ENCODE measurements around the gene POLD2. TPM values are rescaled to one million over a fixed set of nuclear protein-coding genes. Genes with fewer than 3 reads are reported as not detected.

The POLD2 gene
- total RNA-seq, 1 donor from 2014 or later, result 78.0 TPM

DNA sequence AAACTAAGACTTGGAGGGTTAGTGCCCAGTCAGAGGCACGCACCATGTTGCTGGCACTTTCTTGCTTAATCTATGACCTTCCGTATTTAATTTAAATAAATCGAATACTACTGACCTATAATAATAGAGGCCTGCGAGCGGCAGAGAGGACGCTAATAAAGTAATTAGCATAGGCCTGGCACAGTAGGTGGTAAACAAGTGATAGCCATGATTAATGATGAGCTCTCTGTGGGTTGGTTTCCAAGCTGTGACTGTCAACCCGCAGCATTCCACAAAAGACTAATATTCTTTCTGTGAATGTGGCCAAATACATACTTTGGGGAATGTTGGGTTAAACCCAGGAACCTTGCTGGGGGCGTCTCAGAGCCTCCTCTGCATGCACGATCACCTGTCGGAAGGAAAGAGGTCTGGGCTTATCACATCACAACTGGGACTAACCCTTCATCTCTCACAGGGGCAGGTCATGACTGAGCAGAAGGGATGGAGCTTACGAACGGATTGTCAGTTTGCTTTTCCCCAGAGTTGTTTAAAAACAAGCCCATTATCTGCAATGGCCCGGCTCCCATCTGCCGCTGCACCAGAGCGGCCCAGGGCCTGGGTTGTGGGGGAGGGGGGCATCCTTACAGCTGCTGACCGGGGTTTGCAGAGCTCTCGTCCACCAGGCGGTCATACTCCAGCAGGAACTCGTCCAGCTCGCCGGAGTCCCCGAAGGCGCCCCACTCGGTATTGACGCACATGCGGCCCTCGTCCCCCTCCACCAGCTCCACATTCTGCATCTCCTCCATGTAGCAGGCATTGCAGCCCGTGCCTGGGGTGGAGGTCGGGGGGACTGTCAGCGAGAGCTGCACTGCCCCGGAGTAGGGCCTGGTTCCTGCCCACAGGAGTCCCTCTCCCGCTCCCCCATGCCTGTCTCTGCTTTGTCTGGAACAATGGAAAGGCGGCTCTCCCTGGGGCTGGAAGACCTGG lies 24.0 kb upstream of the POLD2 start:
- Histone ChIP-seq H3K4me1 (peaks cover 18% of the 10 kb centered on the region), H3K9me3 (replicated peaks) (no peaks in the 10 kb centered on the region), H3K27ac (replicated peaks) (no peak overlapping the region), H3K36me3 (no peaks in the 10 kb centered on the region), H3K4me3 (no peak overlapping the region), H3K27me3 (ENCODE audit: low read depth) (peaks cover 25% of the 10 kb centered on the region)
- intact Hi-C loops (cut with micrococcal nuclease), result no loop called here
- peak; percentile 16 for DNase-seq
- TF ChIP-seq, protein P1, sequence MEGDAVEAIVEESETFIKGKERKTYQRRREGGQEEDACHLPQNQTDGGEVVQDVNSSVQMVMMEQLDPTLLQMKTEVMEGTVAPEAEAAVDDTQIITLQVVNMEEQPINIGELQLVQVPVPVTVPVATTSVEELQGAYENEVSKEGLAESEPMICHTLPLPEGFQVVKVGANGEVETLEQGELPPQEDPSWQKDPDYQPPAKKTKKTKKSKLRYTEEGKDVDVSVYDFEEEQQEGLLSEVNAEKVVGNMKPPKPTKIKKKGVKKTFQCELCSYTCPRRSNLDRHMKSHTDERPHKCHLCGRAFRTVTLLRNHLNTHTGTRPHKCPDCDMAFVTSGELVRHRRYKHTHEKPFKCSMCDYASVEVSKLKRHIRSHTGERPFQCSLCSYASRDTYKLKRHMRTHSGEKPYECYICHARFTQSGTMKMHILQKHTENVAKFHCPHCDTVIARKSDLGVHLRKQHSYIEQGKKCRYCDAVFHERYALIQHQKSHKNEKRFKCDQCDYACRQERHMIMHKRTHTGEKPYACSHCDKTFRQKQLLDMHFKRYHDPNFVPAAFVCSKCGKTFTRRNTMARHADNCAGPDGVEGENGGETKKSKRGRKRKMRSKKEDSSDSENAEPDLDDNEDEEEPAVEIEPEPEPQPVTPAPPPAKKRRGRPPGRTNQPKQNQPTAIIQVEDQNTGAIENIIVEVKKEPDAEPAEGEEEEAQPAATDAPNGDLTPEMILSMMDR (IDR thresholded peaks at IDR 0.05; ENCODE audit: borderline replicate concordance), result no peak

GRCh38 chr7:44145969-44146911 lies 22.9 kb upstream of the POLD2 start:
- TF ChIP-seq, protein P1 (IDR thresholded peaks at IDR 0.05; ENCODE audit: borderline replicate concordance), result no peak
- H3K27me3 ChIP-seq (ENCODE audit: low read depth), result peaks cover 25% of the 10 kb centered on the region
- H3K36me3 ChIP-seq, result no peaks in the 10 kb centered on the region
- no peak overlapping the region for H3K27ac ChIP-seq (replicated peaks)
- peak overlapping the region; percentile 71 for H3K4me3 ChIP-seq
- DNase-seq, result peak; percentile 88
- H3K4me1 ChIP-seq, result peaks cover 23% of the 10 kb centered on the region
- intact Hi-C loops (cut with micrococcal nuclease), result no loop called here
- no peaks in the 10 kb centered on the region for H3K9me3 ChIP-seq (replicated peaks)

GRCh38 chr7:44145479-44145968 lies 22.2 kb upstream of the POLD2 start:
- peak overlapping the region; percentile 71 for H3K4me3 ChIP-seq
- H3K9me3 ChIP-seq (replicated peaks), result no peaks in the 10 kb centered on the region
- no peak overlapping the region for H3K27ac ChIP-seq (replicated peaks)
- peaks cover 24% of the 10 kb centered on the region for H3K4me1 ChIP-seq
- DNase-seq, result no peak
- H3K36me3 ChIP-seq, result no peaks in the 10 kb centered on the region
- TF ChIP-seq, protein P1 (IDR thresholded peaks at IDR 0.05; ENCODE audit: borderline replicate concordance), result no peak
- intact Hi-C loops (cut with micrococcal nuclease), result no loop called here
- peaks cover 25% of the 10 kb centered on the region for H3K27me3 ChIP-seq (ENCODE audit: low read depth)

DNA sequence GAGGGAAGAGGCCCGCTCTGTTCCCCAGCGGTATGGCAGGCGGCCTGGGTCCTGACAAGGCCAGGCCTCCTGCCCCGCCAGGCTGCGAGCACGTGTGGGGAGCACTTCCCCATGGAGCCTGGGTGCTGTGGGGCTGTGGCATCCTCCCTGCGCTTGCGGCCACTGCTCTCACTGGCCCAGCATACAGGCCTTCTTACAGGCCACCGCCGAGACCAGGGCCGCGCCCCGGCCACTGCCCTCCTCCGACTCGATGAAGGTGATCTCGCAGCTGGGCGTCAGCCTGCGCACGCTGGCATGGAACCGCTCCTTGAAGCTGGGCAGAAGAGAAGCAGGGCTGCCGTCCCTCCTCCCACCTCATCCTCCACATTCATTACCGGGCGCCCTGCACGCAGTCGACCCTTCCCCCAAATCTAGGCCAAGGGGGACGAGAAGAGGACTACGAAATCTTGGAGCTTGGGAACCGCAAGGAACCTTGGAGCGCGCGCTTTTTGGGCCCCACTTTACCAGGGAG lies 21.7 kb upstream of the POLD2 start:
- Histone ChIP-seq H3K4me3 (peak overlapping the region; percentile 71), H3K36me3 (no peaks in the 10 kb centered on the region), H3K9me3 (replicated peaks) (no peaks in the 10 kb centered on the region), H3K27ac (replicated peaks) (no peak overlapping the region), H3K4me1 (peaks cover 24% of the 10 kb centered on the region), H3K27me3 (ENCODE audit: low read depth) (peaks cover 25% of the 10 kb centered on the region)
- intact Hi-C loops (cut with micrococcal nuclease), result no loop called here
- DNase-seq, result no peak
- TF ChIP-seq, protein P1 (IDR thresholded peaks at IDR 0.05; ENCODE audit: borderline replicate concordance), result no peak

GRCh38 chr7:44144426-44144967 lies 21.1 kb upstream of the POLD2 start:
- TF ChIP-seq, protein P1 (IDR thresholded peaks at IDR 0.05; ENCODE audit: borderline replicate concordance), result no peak
- H3K27me3 ChIP-seq (ENCODE audit: low read depth), result peaks cover 25% of the 10 kb centered on the region
- no peaks in the 10 kb centered on the region for H3K36me3 ChIP-seq
- H3K9me3 ChIP-seq (replicated peaks), result no peaks in the 10 kb centered on the region
- no peak for DNase-seq
- H3K4me3 ChIP-seq, result no peak overlapping the region
- no peak overlapping the region for H3K27ac ChIP-seq (replicated peaks)
- intact Hi-C loops (cut with micrococcal nuclease), result no loop called here
- H3K4me1 ChIP-seq, result peaks cover 29% of the 10 kb centered on the region

All from left ventricle myocardium inferior (tissue), 1 donor.